ENCODE data around the gene ATE1.

GRCh38 chr10:121792198-121792597 is 135.6 kb downstream of the ATE1 start:
- TF ChIP-seq, protein P1, sequence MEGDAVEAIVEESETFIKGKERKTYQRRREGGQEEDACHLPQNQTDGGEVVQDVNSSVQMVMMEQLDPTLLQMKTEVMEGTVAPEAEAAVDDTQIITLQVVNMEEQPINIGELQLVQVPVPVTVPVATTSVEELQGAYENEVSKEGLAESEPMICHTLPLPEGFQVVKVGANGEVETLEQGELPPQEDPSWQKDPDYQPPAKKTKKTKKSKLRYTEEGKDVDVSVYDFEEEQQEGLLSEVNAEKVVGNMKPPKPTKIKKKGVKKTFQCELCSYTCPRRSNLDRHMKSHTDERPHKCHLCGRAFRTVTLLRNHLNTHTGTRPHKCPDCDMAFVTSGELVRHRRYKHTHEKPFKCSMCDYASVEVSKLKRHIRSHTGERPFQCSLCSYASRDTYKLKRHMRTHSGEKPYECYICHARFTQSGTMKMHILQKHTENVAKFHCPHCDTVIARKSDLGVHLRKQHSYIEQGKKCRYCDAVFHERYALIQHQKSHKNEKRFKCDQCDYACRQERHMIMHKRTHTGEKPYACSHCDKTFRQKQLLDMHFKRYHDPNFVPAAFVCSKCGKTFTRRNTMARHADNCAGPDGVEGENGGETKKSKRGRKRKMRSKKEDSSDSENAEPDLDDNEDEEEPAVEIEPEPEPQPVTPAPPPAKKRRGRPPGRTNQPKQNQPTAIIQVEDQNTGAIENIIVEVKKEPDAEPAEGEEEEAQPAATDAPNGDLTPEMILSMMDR (IDR thresholded peaks at IDR 0.05; ENCODE audit: insufficient read depth, low read depth, low read length) = no peak
- no peak for TF ChIP-seq EZH2 (IDR thresholded peaks at IDR 0.05; ENCODE audit: insufficient read depth, low read length)
